Lower lobe of right lung (tissue), 2 donors: ENCODE results near the gene TFAP2A. TPM values are rescaled to one million over a fixed set of nuclear protein-coding genes. Genes with fewer than 3 reads are reported as not detected.

Source experiments
- ATAC-seq, 2 donors: fragments of 200-7000 bp; cut with Tn5 transposase; one replicate each; pipeline ENCODE4 v1.9.1; 2020 to 2022; ENCODE audit warnings: mild to moderate bottlenecking in 2 of 2, moderate library complexity in 2 of 2
- DNase-seq: peaks from one replicate; pipeline ENCODE4 v3.0.0-alpha.2; 2020
- H3K27ac ChIP-seq: fragments of 200-600 bp; one replicate; pipeline ENCODE4 v1.8.0; 2022
- H3K27me3 ChIP-seq: fragments of 200-600 bp; one replicate; pipeline ENCODE4 v1.8.0; 2022; ENCODE audit warnings: low read depth
- H3K36me3 ChIP-seq: fragments of 200-600 bp; one replicate; pipeline ENCODE4 v1.8.0; 2022; ENCODE audit warnings: mild to moderate bottlenecking
- H3K4me1 ChIP-seq: fragments of 200-600 bp; one replicate; pipeline ENCODE4 v1.8.0; 2022
- H3K4me3 ChIP-seq: fragments of 200-600 bp; one replicate; pipeline ENCODE4 v1.8.0; 2022; ENCODE audit warnings: mild to moderate bottlenecking
- H3K9me3 ChIP-seq: fragments of 200-600 bp; one replicate; pipeline ENCODE4 v1.8.0; 2022
- CTCF ChIP-seq: fragments of 200-600 bp; IDR thresholded peaks from one replicate; pipeline ENCODE4 v1.8.0; 2022; ENCODE audit warnings: antibody characterized with exemption, mild to moderate bottlenecking
- intact Hi-C: fragments of 100-400 bp; cut with DNase I; formaldehyde crosslinking; loops from one replicate; pipeline ENCODE4 v1.11.0; 2022
- total RNA-seq: library from RNA; stranded (reverse); fragmentation: NEBNext Ultra II Directional; extraction: Animal tissue kit (Norgen Biotek cat#: 25700); gene quantifications from one replicate; pipeline ENCODE4 v1.2.1, GENCODE V29; 2021
- donor health status: DM: no; HTN: yes; CAD: no; lungs with severe emphysema.

The TFAP2A gene
- total RNA-seq, 1 donor from 2014 or later: 0.47 TPM

- no peak for TF ChIP-seq CTCF
- Histone ChIP-seq H3K4me1 (peaks cover 21% of the 10 kb centered on the region), H3K4me3 (no peak overlapping the region), H3K27ac (no peak overlapping the region), H3K9me3 (no peaks in the 10 kb centered on the region), H3K27me3 (peaks cover 98% of the 10 kb centered on the region), H3K36me3 (no peaks in the 10 kb centered on the region)
- DNase-seq: no peak
- intact Hi-C loops: no loop called here
- ATAC-seq: no peak
Measured at GRCh38 chr6:10385524-10386132, 29.2 kb downstream of the TFAP2A start.

- no peak overlapping the region for H3K4me3 ChIP-seq
- no peak for TF ChIP-seq CTCF
- H3K4me1 ChIP-seq: peaks cover 21% of the 10 kb centered on the region
- H3K27ac ChIP-seq: no peak overlapping the region
- ATAC-seq (no peak), DNase-seq (no peak)
- no peaks in the 10 kb centered on the region for H3K36me3 ChIP-seq
- peaks cover 98% of the 10 kb centered on the region for H3K27me3 ChIP-seq
- no peaks in the 10 kb centered on the region for H3K9me3 ChIP-seq
- intact Hi-C loops: no loop called here
Measured at GRCh38 chr6:10384610-10385523, 30.0 kb downstream of the TFAP2A start.

- ATAC-seq (no peak), DNase-seq (no peak)
- Histone ChIP-seq H3K4me3 (no peak overlapping the region), H3K27me3 (peaks cover 92% of the 10 kb centered on the region), H3K9me3 (no peaks in the 10 kb centered on the region), H3K27ac (no peak overlapping the region), H3K4me1 (peaks cover 21% of the 10 kb centered on the region), H3K36me3 (no peaks in the 10 kb centered on the region)
- intact Hi-C loops: no loop called here
- TF ChIP-seq CTCF: no peak
Measured at GRCh38 chr6:10384091-10384609, 30.7 kb downstream of the TFAP2A start.

DNA sequence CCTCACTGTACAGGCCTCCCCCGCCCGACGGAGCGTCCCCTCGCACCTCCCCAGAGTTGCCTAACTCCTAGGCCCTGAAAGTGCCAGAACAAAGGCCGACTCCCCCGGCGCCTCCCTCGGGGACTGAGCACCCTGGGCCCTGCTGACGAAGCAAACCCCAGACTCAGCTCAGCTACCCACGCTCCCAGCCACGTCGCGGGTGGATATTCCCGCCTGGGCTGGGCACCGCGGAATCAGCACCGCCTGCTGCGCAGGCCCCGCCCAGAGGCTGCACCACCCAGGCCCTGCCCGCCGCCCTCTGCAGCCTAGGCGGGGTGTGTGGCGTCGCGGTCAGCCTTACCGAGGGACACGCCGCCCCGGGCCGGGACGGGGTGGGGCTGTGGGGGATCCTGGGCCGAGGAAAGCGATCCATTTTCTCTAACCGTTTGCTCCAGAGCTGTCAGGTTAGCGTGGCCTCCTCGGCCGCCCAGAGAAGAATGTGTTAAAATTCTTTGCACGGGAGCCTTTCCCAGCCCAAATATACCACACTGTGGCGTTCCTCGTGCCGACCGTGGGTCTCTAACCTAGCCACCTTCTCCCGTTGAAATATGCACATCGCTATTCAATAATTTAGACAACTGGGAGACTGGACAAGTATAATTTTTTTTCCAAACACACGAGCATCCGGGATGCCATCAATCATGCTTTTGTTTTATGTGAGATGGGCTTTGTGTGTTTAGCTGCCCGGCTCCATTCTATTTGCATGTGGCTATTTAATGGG is 31.4 kb downstream of the TFAP2A start:
- H3K4me3 ChIP-seq: no peak overlapping the region

More for the DNA sequence above, 31.4 kb downstream of the TFAP2A start:
- DNase-seq (no peak), ATAC-seq (peak; percentile 50 to 73)
- H3K4me1 ChIP-seq: peaks cover 21% of the 10 kb centered on the region
- H3K9me3 ChIP-seq: no peaks in the 10 kb centered on the region
- H3K27ac ChIP-seq: no peak overlapping the region
- TF ChIP-seq CTCF: no peak
- H3K36me3 ChIP-seq: no peaks in the 10 kb centered on the region
- intact Hi-C loops: no loop called here
- peaks cover 86% of the 10 kb centered on the region for H3K27me3 ChIP-seq
